Hepatocyte (in vitro differentiated cells): ENCODE data around the gene TTLL4. TPM values are rescaled to one million over a fixed set of nuclear protein-coding genes. Genes with fewer than 3 reads are reported as not detected.
A peak's percentile ranks its signal among the peaks of the same experiment; 100 is the strongest.

Source experiments
- DNase-seq: peaks from one replicate; pipeline ENCODE4 v3.0.0-alpha.2; 2016; ENCODE audit warnings: low spot score
- H2AFZ ChIP-seq: fragments of 200-600 bp; sonication (generic); 2 replicates; pipeline ENCODE4 v1.6.0; 2016; ENCODE audit warnings: antibody characterized with exemption, mild to moderate bottlenecking
- H3K27ac ChIP-seq: fragments of 200-600 bp; sonication (generic); 2 replicates; pipeline ENCODE4 v1.5.1; 2016; ENCODE audit warnings: mild to moderate bottlenecking
- H3K27me3 ChIP-seq: fragments of 200-600 bp; sonication (generic); 2 replicates; pipeline ENCODE4 v1.6.1; 2016
- H3K36me3 ChIP-seq: fragments of 200-600 bp; sonication (generic); replicated peaks from 2 replicates; pipeline ENCODE4 v1.5.1; 2016; ENCODE audit warnings: low read depth; ENCODE audit not compliant: insufficient read depth
- H3K4me1 ChIP-seq: fragments of 200-600 bp; sonication (generic); 2 replicates; pipeline ENCODE4 v1.5.1; 2016; ENCODE audit warnings: mild to moderate bottlenecking, moderate library complexity; ENCODE audit not compliant: insufficient read depth
- H3K4me2 ChIP-seq: fragments of 200-600 bp; sonication (generic); 2 replicates; pipeline ENCODE4 v1.6.0; 2016
- H3K4me3 ChIP-seq: fragments of 200-600 bp; sonication (generic); 2 replicates; pipeline ENCODE4 v1.5.1; 2016; ENCODE audit warnings: mild to moderate bottlenecking
- H3K79me2 ChIP-seq: fragments of 200-600 bp; sonication (generic); 2 replicates; pipeline ENCODE4 v1.6.0; 2017; ENCODE audit warnings: mild to moderate bottlenecking
- H3K9me2 ChIP-seq: fragments of 200-600 bp; sonication (generic); replicated peaks from 2 replicates; pipeline ENCODE4 v1.6.0; 2017; ENCODE audit warnings: mild to moderate bottlenecking; ENCODE audit not compliant: insufficient read depth
- H3K9me3 ChIP-seq: fragments of 200-600 bp; sonication (generic); 2 replicates; pipeline ENCODE4 v1.5.1; 2016; ENCODE audit warnings: low read depth, mild to moderate bottlenecking
- H4K20me1 ChIP-seq: fragments of 200-600 bp; sonication (generic); 2 replicates; pipeline ENCODE4 v1.6.0; 2016; ENCODE audit warnings: mild to moderate bottlenecking; ENCODE audit not compliant: insufficient read depth, poor library complexity, severe bottlenecking
- CTCF ChIP-seq: fragments of 200-600 bp; sonication (generic); IDR thresholded peaks from 2 replicates; pipeline ENCODE4 v1.5.1; 2016; ENCODE audit warnings: antibody characterized with exemption, mild to moderate bottlenecking; ENCODE audit not compliant: poor library complexity
- EZH2 ChIP-seq: fragments of 200-600 bp; sonication (generic); IDR thresholded peaks from 2 replicates; pipeline ENCODE4 v1.6.1; 2016; ENCODE audit warnings: antibody characterized with exemption, mild to moderate bottlenecking, borderline replicate concordance
- EZH2phosphoT487 ChIP-seq: fragments of 200-600 bp; sonication (generic); IDR thresholded peaks from one replicate; pipeline ENCODE4 v1.6.1; 2018; ENCODE audit warnings: antibody characterized with exemption, mild to moderate bottlenecking, low read depth, moderate library complexity; ENCODE audit not compliant: unreplicated experiment, severe bottlenecking
- WGBS: methylation state at CpG from one replicate; pipeline ENCODE4 v1.1.6; 2016; ENCODE audit warnings: low lambda C conversion rate; ENCODE audit errors: missing lambda C conversion rate; 5-methylcytosine and 5-hydroxymethylcytosine counted together
- polyA plus RNA-seq: library from polyadenylated mRNA; unstranded; fragments of >200 nt; fragmentation: Nextera tagmentation; extraction: Ambion mirVana; gene quantifications from 2 replicates; pipeline ENCODE4 v1.2.1, GENCODE V29; 2016
- total RNA-seq: library from RNA; depleted of rRNA; stranded (reverse); fragments of >200 nt; gene quantifications from 2 replicates; pipeline ENCODE4 v1.2.3, GENCODE V29; 2014

The TTLL4 gene
- total and polyA plus RNA-seq, 2 experiments from 2014 or later, result 18.2 to 23.7 TPM

GRCh38 chr2:218804817-218805216 lies 94.2 kb downstream of the TTLL4 start:
- peak overlapping the region; percentile 86 for H3K27ac ChIP-seq
- H4K20me1 ChIP-seq, result no peaks in the 10 kb centered on the region
- H3K9me2 ChIP-seq, result no peaks in the 10 kb centered on the region
- peaks cover 5% of the 10 kb centered on the region for H3K9me3 ChIP-seq
- WGBS, result 72% methylated on average over 1 of the region's 1 CpG
- no peak overlapping the region for H3K4me3 ChIP-seq
- H3K79me2 ChIP-seq, result peaks cover 63% of the 10 kb centered on the region
- DNase-seq, result no peak
- no peak for TF ChIP-seq EZH2phosphoT487
- TF ChIP-seq EZH2, result no peak
- TF ChIP-seq CTCF, result no peak
- no peak overlapping the region for H2AFZ ChIP-seq
- no peaks in the 10 kb centered on the region for H3K27me3 ChIP-seq
- no peak overlapping the region for H3K4me2 ChIP-seq
- H3K4me1 ChIP-seq, result peaks cover 28% of the 10 kb centered on the region
- H3K36me3 ChIP-seq, result no peaks in the 10 kb centered on the region

Other genes with a start within 250 kb of the TTLL4 start
- gene USP37, start 142.5 kb upstream of the TTLL4 start, total RNA-seq, result 10.2 and 12.8 TPM in 2 replicates
- 4.2 and 5.7 TPM in 2 replicates for gene USP37, start 142.5 kb upstream of the TTLL4 start, polyA plus RNA-seq
- gene CNOT9, start 142.0 kb upstream of the TTLL4 start, total RNA-seq, result 44.5 and 51.3 TPM in 2 replicates
- gene CNOT9, start 142.0 kb upstream of the TTLL4 start, polyA plus RNA-seq, result 16.2 and 21.4 TPM in 2 replicates
- 0.52 and 1.7 TPM in 2 replicates for gene PLCD4, start 102.9 kb upstream of the TTLL4 start, total RNA-seq
- 0.65 and 1.0 TPM in 2 replicates for gene PLCD4, start 102.9 kb upstream of the TTLL4 start, polyA plus RNA-seq
- gene ZNF142, start 51.2 kb upstream of the TTLL4 start, total RNA-seq, result 5.4 and 6.0 TPM in 2 replicates
- 7.7 and 8.9 TPM in 2 replicates for gene ZNF142, start 51.2 kb upstream of the TTLL4 start, polyA plus RNA-seq
- gene BCS1L, start 51.2 kb upstream of the TTLL4 start, total RNA-seq, result 21.6 and 24.3 TPM in 2 replicates
- 48.1 and 58.3 TPM in 2 replicates for gene BCS1L, start 51.2 kb upstream of the TTLL4 start, polyA plus RNA-seq
- gene RNF25, start 38.8 kb upstream of the TTLL4 start, total RNA-seq, result 21.0 and 25.9 TPM in 2 replicates
- 32.4 and 32.7 TPM in 2 replicates for gene RNF25, start 38.8 kb upstream of the TTLL4 start, polyA plus RNA-seq
- gene STK36, start 38.7 kb upstream of the TTLL4 start, total RNA-seq, result 14.4 and 29.9 TPM in 2 replicates
- gene STK36, start 38.7 kb upstream of the TTLL4 start, polyA plus RNA-seq, result 37.2 and 42.7 TPM in 2 replicates
- 34.5 and 38.8 TPM in 2 replicates for gene CYP27A1, start 71.3 kb downstream of the TTLL4 start, total RNA-seq
- gene CYP27A1, start 71.3 kb downstream of the TTLL4 start, polyA plus RNA-seq, result 35.9 and 44.8 TPM in 2 replicates
- not detected in 2 replicates for gene PRKAG3, start 121.0 kb downstream of the TTLL4 start, total RNA-seq
- gene PRKAG3, start 121.0 kb downstream of the TTLL4 start, polyA plus RNA-seq, result 0.23 TPM in 1 of 2 replicates, not detected in the other
- 7.1 and 11.3 TPM in 2 replicates for gene WNT6, start 149.0 kb downstream of the TTLL4 start, total RNA-seq
- 22.8 and 39.3 TPM in 2 replicates for gene WNT6, start 149.0 kb downstream of the TTLL4 start, polyA plus RNA-seq
- gene WNT10A, start 170.0 kb downstream of the TTLL4 start, total RNA-seq, result 1.9 and 2.3 TPM in 2 replicates
- 1.9 and 5.7 TPM in 2 replicates for gene WNT10A, start 170.0 kb downstream of the TTLL4 start, polyA plus RNA-seq
- gene CDK5R2, start 248.8 kb downstream of the TTLL4 start, total RNA-seq, result 0.08 and 0.37 TPM in 2 replicates
- not detected in 2 replicates for gene CDK5R2, start 248.8 kb downstream of the TTLL4 start, polyA plus RNA-seq